ENCODE results near the gene ARMH3. TPM values are rescaled to one million over a fixed set of nuclear protein-coding genes. Genes with fewer than 3 reads are reported as not detected.

ARMH3 gene
- total RNA-seq, 1 donor from 2014 or later, result 20.0 TPM

DNA sequence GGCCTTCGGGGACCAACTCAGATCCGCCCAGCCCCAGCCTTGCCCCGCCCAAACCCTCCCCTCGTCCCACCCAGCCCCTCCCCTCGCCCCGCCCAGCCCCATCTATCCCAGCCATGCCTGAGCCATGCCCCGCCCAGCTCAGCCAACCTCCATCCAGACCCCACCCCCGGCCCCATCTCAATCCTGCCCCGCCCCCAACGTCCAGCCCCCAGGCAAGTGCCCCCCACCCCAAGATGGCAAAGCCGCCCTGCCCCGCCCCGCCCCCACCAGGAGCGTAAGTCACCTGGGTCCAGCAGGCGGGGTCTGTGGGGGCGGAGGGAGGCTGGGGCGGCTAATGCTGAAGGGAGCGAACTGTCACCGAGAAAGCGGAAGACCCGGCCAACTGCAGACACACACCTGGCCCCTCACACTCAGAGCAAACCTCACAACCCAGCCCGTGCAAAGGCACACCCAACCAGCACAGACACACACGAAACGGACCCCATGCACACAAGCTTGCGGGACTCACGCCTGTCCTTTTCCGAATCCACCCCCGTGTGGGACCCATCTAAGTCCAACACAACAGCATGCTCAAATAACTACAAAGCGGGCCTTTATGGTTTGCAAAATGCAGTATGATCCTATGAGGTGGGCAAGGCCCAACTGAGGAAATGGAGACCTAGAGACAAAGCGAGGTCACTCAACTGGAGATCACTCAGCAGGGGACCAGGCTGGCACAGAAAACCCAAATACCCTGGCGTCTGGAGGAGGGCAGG is 226.2 kb downstream of the ARMH3 start:
- peak; percentile 83 for DNase-seq

DNA sequence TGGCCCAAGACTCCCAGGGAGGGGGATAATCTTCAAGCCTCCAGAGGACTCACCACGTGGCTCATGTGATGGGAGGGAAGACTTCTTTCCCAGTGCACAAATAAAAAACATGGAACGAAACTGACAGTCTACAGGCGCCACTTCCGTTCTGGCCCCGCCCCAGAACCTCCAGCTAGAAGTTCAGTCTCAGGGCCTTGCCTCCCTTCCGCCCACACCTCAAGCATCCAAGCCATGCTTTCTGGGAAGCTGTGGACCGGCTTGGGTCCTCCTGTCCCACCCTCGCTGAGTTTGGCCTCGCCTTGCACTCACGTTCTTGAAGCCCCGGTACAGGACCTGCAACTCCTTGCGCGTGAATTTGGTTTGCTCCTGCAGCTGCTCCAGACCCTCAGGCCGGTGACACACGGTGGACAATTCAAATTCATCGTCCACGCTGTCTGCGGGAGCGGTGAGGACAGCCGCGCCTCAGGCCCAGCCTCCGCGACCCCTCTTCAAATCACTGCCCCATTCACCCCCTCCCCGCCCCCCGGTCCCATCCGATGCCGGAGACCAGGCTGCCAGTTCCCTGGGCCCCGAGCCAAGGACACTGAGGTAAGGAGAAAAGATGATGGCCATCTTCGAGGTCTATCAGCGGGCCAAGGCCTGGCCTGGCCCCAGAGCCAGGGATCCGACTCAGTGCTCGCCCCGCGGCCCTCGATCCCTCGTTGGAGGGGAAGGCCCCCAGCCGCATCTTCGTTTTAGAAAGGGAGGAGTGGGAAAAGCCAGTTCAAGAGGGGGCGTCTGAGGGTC is 227.0 kb downstream of the ARMH3 start:
- DNase-seq, result no peak

DNA sequence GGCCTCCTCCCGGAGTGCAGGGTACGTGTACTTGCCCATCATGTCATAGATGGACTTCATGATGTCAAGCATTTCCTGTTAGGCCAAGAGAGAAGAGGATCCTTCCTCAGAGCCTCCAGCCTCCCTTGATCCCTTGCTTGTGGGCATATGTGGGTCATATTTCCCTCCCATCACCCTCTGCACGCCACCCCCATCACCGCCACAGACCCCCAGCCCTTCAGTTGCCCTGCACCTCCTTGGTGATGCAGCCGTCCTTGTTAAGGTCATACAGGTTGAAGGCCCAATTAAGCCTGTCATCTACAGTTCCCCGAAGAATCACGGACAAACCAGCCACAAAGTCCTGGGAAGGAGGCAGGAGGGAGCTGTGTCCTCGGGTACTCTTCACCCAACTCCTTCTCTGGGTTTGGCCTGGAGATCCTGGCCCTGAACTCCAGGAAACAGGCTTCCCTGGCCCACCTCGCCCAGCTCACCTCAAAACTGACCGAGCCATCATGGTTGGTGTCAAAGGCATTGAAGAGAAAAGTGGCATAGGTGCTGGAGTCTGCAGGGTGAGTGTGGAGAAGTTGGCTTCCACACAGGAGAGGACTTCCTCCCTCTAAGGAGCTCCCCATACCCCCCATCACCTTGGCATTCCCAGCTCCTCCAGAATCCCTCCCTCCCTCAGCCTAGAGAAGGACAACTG is 227.9 kb downstream of the ARMH3 start:
- DNase-seq, result no peak

DNA sequence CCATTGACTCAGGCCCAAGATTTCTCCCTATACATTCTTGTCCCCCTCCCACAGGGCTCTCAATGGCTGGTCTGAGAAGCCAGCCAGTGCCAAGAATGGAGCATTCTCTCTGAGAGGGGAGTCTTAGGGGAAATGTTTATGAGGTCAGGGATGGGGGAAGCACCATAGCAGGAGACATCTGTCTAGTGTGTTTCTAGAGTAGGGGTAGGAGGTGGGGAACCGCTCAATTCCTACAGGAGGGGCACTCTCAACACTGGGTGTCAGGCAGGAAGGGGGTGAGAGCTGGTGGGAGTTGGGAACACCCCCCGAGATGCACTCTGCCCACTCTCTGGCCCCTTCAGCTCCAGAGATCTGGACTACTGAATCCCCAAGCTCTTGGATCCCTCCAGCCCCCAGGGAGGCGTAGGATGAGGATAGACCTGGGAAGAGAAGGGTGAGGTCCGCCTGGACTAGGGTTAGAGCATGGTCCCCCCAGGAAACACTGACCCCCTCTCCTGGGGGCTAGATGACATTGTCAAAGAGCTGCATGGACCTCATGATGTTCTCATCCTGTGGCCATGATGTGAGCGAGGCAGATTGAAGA is 229.0 kb downstream of the ARMH3 start:
- DNase-seq, result no peak

DNA sequence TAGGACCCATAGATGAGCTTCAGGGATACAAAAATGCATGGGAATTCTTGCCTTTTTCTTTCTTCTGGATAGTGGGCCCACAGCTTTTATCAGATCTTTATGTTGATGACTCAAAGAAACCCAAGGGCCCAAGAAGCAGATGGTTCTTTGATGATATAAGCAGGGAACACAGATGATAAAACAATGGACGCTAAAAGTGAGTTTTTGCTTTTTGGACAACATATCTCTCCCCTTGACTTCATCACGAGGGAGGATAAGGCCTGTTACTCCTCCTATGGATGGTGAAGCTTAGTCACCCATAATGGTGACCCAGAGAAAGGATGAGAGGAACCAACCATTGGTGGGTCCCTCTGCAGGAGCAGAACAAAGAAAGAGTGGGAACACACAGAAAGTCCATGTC is 231.2 kb downstream of the ARMH3 start:
- no peak for DNase-seq

DNA sequence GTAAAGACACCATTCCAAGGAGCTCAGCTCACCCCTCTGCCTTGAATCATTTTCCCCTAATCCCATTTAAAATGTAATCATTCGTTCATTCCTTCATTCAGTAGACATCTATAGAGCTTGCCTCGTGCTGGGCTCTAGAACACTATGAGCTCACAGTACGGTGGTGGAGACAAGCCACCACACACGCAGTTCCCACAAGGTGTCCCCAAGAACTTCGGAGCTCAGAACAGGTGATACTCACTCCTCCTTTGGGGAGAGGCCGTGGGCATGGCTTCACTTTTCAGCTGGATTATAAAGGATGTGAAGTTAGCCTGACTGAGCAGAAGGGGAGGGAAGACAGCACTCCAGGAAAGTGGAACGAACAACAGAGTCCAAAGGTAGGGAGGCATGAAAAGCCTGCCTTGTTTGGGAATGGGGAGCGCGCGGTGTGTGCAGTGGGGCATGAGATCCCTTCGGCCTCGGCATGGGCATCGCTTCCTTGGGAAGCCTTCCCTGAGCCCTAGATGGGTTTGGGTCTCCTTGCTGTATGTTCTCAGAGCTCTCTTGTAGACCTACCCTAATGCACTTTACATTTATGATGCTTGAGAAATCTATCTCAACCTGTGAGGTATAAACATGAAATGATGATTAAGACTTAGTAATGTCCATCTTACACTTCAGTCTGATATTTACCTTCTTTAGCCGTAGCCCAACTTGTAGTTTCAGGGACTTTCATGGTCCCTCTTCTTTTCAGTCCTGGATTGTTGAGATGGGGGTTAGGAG is 236.9 kb downstream of the ARMH3 start:
- DNase-seq, result no peak

DNA sequence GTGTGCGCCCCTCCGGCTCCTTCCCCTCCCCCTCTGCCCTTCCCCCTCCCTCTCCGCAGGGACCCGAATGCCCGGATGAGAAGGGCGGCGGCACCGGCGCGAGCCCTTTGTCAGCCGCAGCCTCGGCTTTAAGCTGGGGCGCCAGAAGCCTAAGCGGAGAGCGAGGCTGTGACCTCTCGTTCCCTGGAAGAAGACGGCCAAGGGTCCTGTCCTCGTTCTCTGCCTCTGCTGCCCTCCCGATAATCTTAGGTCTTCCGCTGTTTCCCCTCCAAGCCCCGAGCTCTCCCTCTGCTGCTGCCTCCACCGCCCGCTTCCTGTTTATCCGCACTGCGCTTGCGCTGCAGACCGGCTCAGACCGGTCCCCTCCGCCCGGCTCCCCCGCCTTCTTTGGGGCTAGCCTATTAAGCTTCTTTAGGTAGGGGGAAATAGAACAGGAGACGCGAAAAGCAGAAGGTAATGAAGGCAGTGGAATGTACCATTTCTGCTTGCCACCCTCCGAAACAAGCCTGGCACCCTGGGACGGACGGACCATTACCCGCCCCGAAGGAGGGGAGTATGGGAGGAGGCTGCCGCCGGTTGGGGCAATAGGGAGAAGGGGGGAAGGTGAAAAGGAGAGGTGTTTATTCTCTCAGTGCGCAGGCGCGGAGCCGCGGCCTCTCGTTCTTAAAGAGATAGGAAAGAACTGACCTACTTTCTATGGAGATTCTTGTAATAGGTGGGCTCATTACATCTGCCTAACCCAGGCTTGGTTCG is 237.7 kb downstream of the ARMH3 start, which contains the start of gene OGA:
TSS of gene OGA (minus strand) at position 326 of the 753 bp plus-strand sequence. CDS start 422 bp downstream, outside the sequence.
- peak; percentile 99 for DNase-seq

DNA sequence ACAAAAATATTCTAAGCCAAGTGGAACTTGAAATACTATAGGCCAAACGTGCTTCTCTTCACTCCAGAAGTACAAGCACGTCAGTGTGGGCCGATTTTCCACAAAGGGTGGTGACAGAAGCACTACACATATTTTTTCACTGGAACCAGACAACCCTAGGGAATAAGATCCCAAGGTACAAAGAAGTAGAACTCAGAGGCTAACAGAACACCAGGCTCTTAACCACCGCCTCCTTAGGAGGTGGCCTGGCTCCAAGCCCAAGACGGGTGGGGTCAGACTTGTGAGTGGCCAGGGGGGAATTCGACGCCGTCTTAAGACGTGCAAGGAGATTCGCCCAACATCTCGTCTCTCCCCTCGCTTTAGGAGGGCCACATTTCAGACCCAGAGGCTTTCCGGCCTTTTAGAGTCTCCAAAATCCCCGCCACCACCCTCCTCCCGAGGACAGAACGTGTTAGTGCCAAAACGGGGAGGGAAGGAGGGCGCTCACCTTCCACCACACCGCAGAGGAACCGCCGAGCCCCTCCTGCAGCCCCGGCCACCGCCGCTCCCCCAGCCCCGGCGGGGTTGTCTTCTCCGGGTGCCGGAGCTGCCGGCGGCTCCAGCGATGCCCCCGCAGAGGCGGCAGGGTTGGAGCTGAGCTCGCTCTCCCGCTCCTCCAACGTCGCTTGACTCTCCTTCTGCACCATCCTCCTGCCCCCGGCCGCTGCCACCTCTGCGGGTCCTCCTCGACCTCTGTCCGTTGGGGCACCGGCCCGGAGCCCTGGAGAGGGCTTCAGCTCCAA is 238.4 kb downstream of the ARMH3 start:
- peak; percentile 93 for DNase-seq

DNA sequence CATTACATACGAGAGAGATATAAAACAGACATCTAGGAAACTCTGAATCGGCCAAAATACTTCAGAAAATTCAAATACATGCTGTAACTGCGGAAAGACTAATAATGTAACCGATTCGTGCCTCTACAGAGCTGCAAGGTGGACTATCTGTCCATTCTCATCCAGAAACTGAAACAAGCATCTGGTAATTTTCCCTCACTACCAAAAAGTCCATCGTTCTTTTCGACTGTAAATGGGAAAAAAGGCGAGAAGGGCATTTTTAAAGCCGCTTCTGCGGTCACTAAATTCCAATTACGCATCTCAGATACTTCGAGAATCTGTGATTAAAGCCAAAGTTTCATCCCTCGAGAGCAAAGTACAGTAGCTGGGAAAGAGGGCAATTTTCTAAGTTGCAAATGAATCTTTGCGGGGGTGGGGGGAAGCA is 239.0 kb downstream of the ARMH3 start:
- no peak for DNase-seq

DNA sequence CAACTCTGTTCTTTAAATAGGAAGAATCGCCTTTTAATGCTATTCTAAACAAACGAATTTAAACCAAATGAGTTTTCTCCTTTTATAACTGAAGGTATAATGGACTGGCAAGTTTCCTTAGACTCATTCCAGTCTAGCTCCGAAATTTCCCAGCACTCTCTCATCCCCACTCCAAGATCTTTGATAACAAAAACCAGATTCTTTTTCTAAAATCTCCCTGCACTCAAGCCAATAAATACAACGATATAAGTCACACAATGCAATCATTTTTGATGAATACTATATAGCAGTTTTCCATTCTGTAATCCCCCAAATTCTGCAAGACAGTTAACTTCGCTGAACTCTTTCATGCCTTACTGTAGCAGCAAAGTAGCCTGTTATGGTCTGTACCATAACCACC is 239.6 kb downstream of the ARMH3 start:
- DNase-seq, result peak; percentile 35

DNA sequence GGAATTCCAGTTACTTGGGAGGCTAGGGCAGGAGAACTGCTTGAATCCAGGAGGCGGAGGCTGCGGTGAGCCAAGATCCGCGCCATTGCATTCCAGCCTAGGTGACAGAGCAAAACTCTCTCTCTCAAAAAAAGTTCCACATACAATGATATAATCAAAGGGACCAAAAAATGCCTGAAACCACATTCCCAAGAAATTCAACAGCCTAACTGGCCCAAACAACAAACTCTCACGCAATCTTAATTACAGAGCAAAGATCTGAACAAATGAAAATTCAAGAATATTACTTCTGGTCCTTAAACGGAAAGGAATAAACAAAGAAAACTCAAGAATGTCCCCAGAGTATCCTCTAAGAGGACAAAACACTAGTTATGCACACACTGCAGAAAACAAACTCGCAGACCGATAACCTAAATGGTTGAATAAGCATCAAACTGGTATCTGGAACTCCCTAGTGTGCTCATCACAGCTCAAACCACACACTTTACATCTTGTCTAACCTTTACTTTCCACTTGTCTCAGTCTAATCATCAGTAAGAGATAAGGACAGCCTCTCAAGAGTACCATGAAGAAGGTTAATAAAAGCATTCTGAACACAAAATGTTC is 241.4 kb downstream of the ARMH3 start:
- no peak for DNase-seq

DNA sequence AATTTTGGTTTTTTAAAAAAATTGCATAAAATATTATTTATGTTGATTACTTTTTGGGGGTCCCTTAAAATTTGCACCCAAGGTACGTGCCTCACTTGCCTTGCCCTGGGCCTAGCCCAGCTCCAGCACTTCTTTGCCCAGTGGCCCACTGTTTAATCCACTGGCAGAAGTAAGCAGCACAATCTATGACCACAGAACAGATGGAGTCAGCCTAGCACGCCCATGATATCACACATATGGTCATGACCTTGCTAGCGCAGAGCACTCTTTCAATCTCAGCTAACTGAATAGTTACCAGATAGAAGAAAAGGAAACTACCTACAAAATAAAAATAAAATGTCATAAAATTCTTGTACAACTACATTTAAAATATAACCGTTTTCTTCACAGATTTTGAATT is 243.4 kb downstream of the ARMH3 start:
- no peak for DNase-seq

DNA sequence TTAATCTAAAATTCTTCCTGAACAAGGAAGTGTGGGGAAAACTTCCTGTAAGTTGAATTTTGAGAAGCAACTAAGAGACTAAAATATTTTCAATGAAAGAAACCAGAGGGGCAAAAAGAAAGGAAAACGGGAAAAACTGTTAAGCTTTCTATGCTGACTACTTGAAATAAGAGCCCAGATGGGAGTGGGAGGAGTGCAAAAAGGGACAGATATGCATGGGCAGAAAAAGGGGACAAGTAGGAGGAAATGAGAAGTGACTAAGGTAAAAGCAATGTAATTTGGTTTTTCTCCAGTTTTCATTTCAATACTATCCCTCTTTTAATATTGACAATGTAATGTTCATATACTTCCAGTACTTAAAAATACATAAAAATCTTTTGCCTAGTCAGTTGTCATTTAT is 248.8 kb downstream of the ARMH3 start:
- DNase-seq, result no peak

DNA sequence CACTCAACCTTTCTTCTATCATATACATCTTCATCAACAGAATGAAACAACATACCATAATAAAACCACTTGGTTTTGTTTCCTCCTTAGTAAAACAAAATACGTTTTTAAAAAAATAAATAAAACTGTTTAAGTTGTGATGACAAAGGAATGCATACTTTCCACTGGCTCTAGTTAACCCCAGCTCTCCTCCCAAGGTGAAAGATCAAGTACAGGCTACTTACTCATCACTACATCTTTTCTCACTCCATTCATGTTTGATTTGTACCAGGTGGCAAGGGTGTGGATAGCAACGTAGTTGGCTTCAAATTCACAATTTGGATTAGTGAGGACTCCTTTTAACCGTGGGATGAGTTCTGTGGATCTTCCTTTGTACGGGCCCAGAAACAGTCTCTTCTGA is 252.5 kb downstream of the ARMH3 start:
- no peak for DNase-seq

DNA sequence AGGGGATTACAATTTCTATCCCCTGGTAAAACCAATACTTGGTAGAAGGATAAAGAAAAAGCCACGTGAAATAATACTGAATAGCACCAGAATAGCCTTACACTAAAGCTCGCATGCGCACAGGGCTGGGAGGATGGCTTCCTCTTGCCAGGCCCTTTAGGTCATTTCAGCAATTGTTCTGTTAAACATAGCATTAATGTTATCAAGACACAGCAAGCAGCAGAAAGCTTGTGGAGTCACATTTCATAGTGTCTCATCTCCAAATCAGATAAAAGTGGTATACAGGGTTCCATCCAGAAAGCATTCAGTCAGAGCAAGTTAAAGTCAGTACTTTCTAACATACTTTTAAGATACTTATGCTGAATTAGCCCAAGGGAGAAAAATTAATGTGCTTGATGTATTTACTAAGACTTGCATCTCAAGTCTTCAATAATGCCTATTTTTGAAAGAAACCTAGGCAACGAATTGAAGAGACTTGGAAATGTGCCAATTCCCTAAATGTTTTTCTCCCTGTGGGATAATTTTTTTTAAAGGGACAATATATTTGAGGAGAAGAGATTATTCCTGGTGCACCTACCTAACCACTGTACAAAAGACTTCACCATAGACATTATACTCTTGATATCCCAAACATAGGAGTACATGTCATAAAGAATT is 258.4 kb downstream of the ARMH3 start:
- DNase-seq, result no peak

Data from tongue (tissue), 2 donors.